Vagina (tissue), 2 donors: ENCODE data around the gene CAPN13.

Experiments
- CTCF ChIP-seq, 3 experiments: fragments of 450-650 bp in 2 of 3; fragments of 200-600 bp in 1 of 3; sonication (generic) in 1 of 3; IDR thresholded peaks; one replicate each; pipeline ENCODE4 v1.5.1; 2017 to 2019; ENCODE audit warnings: antibody characterized with exemption in 3 of 3, mild to moderate bottlenecking in 2 of 3, moderate library complexity in 2 of 3
- POLR2A ChIP-seq, 2 donors: fragments of 450-650 bp; IDR thresholded peaks; one replicate each; pipeline ENCODE4 v1.6.1; 2017; ENCODE audit warnings: antibody characterized with exemption in 2 of 2, mild to moderate bottlenecking in 2 of 2, moderate library complexity in 2 of 2
- POLR2AphosphoS5 ChIP-seq, 2 donors: sonication (generic); formaldehyde crosslinking; IDR thresholded peaks; one replicate each; pipeline ENCODE4 v1.9.0; 2017; ENCODE audit warnings: antibody characterized with exemption in 2 of 2, mild to moderate bottlenecking in 2 of 2, low read depth in 1 of 2; ENCODE audit not compliant: insufficient read depth in 1 of 2

GRCh38 chr2:30808695-30809094, 1.4 kb upstream of the CAPN13 start:
- no peak for TF ChIP-seq CTCF (IDR thresholded peaks at IDR 0.05)
- TF ChIP-seq POLR2A (IDR thresholded peaks at IDR 0.05): no peak
- no peak for TF ChIP-seq POLR2AphosphoS5 (IDR thresholded peaks at IDR 0.05; ENCODE audit: insufficient read depth in 1 of 2, low read depth in 1 of 2)
